ENCODE measurements around the gene TBPL2. TPM values are rescaled to one million over a fixed set of nuclear protein-coding genes. Genes with fewer than 3 reads are reported as not detected.
"Not testable (repeated sequence)": the region's sequence is repeated elsewhere in the genome, so short reads cannot be mapped to it uniquely, and the experiment has no call there.

Gene TBPL2
- total RNA-seq = not detected in 2 replicates

DNA sequence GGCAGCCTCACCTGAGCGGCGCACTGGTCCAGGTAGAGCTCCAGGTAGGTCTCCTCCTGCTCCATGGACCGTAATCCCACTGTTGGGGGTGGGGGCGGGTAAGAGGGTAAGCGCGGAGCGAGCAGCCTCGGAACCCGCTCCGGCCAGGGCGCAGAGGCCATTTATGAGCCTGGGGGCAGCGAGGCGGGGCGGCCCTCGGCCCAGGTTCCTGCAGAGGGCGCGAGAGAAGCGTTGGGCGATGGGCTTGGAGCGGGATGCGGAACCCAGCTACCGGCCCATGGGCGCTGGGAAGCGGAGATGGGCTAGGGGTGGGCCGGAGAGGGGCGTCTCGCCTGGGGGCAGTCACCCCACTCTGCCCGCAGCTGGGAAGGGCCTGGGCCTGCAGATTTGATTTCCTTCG, at the start of gene TBPL2:
Gene TBPL2 (minus strand): TSS at position 232 of the 400 bp plus-strand sequence. CDS start 167 bp downstream, at position 65.
- Histone ChIP-seq H3K27me3 (ENCODE audit: control insufficient read depth, insufficient read depth, low read length) (peaks cover 2% of the 10 kb centered on the region), H3K36me3 (ENCODE audit: control insufficient read depth, insufficient read depth, low read length) (no peaks in the 10 kb centered on the region), H3K4me3 (ENCODE audit: low read depth, low read length) (no peak within 1 kb of the TSS)
- DNase-seq (ENCODE audit: low read depth) = no peak
- TF ChIP-seq, protein P1, sequence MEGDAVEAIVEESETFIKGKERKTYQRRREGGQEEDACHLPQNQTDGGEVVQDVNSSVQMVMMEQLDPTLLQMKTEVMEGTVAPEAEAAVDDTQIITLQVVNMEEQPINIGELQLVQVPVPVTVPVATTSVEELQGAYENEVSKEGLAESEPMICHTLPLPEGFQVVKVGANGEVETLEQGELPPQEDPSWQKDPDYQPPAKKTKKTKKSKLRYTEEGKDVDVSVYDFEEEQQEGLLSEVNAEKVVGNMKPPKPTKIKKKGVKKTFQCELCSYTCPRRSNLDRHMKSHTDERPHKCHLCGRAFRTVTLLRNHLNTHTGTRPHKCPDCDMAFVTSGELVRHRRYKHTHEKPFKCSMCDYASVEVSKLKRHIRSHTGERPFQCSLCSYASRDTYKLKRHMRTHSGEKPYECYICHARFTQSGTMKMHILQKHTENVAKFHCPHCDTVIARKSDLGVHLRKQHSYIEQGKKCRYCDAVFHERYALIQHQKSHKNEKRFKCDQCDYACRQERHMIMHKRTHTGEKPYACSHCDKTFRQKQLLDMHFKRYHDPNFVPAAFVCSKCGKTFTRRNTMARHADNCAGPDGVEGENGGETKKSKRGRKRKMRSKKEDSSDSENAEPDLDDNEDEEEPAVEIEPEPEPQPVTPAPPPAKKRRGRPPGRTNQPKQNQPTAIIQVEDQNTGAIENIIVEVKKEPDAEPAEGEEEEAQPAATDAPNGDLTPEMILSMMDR (IDR thresholded peaks at IDR 0.05; ENCODE audit: insufficient read depth, low read length, poor library complexity, severe bottlenecking) = peak; percentile 7

DNA sequence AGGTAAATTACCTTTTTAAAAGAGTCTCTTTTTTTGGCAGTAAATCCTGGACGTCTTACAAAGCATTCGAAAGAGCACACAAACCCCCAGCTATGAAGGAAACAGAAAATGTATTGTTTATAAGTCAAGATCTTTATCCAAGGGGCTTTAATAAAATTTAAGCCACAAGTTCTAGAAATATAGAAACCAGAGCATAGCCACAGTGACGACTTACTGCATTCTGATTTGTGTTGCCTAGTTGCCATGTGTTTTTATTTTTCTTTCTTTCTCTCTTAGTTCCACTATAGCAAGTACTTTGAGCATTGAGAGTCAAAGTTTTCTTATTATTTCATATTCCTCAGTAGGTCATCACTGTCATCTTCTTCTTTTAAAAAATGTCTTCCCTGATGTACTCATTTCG, 47.8 kb upstream of the TBPL2 start:
- TF ChIP-seq, protein P1 (IDR thresholded peaks at IDR 0.05; ENCODE audit: insufficient read depth, low read length, poor library complexity, severe bottlenecking) = no peak
- Histone ChIP-seq H3K4me3 (ENCODE audit: low read depth, low read length) (no peak overlapping the region), H3K27me3 (ENCODE audit: control insufficient read depth, insufficient read depth, low read length) (no peaks in the 10 kb centered on the region), H3K36me3 (ENCODE audit: control insufficient read depth, insufficient read depth, low read length) (no peaks in the 10 kb centered on the region)
- DNase-seq (ENCODE audit: low read depth) = no peak

DNA sequence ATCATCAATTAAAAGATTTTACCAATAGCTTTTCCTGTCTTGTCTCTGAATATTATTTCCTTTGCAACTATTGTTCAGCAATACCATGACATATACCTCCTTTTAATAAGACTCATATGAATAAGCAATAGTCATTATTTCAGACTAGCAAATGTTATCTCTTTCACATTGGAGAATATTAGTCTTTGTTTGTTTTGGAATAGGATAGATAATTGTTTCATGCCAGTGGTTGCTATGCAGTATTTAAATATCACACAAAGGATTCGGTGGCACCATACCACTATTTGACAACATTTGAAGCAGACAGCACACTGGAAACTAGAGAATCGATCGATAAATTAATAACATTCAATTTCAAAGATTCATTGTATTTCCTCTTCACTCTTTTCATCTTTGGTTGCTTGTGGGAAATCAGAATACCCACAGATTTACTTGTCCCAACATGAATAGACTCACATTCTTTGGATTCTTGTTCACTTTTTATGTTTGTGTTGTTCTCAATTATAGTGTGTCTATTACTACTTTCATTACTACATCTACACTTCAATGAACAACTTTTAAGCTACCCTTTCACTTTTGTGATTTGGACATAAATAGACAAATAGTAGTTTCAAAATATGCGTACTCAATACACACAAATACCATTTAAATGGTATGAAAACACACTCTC, 42.7 kb upstream of the TBPL2 start:
- TF ChIP-seq, protein P1 (IDR thresholded peaks at IDR 0.05; ENCODE audit: insufficient read depth, low read length, poor library complexity, severe bottlenecking) = no peak
- no peaks in the 10 kb centered on the region for H3K36me3 ChIP-seq (ENCODE audit: control insufficient read depth, insufficient read depth, low read length)
- H3K27me3 ChIP-seq (ENCODE audit: control insufficient read depth, insufficient read depth, low read length) = no peaks in the 10 kb centered on the region
- no peak for DNase-seq (ENCODE audit: low read depth)
- no peak overlapping the region for H3K4me3 ChIP-seq (ENCODE audit: low read depth, low read length)

DNA sequence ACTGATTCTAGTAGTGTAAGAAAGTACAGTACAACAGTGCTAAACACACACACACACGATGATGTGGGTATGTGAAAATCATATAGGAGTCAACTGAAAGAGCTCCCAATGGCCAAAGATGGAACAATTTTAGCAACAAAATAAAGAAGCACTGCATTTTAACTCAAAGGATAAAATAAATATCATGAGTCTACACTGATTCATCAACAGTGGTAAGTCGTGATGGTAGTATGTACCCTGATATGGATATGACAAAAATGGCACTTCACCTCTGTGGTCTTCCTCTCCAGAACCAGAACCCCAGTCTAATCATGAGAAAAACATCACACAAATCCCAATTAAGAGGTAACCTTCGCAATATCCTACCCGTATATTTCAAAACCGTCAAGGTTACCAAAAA, 41.4 kb upstream of the TBPL2 start:
- DNase-seq (ENCODE audit: low read depth) = no peak
- H3K36me3 ChIP-seq (ENCODE audit: control insufficient read depth, insufficient read depth, low read length) = no peaks in the 10 kb centered on the region
- H3K27me3 ChIP-seq (ENCODE audit: control insufficient read depth, insufficient read depth, low read length) = no peaks in the 10 kb centered on the region
- TF ChIP-seq, protein P1 (IDR thresholded peaks at IDR 0.05; ENCODE audit: insufficient read depth, low read length, poor library complexity, severe bottlenecking) = no peak
- no peak overlapping the region for H3K4me3 ChIP-seq (ENCODE audit: low read depth, low read length)

DNA sequence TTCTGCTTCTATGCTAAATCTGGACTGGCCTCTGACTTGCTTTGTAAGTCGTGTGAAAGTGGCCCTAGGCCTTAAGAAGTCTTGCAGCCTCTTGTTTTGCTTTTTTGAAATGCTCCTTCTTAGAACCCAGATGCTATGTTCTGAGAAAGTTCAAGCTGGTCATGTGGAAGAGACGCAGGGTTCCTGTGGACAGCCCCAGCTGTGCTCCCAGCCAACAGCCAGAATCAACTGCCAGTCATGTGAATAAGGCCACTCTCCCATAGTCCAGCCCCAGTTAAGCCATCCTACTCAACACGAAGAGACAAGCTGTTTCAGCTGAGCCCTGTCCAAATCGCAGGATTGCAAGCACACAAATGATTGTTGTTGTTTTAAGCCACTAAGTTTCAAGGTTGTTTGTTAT, 37.3 kb upstream of the TBPL2 start:
- Histone ChIP-seq H3K36me3 (ENCODE audit: control insufficient read depth, insufficient read depth, low read length) (no peaks in the 10 kb centered on the region), H3K27me3 (ENCODE audit: control insufficient read depth, insufficient read depth, low read length) (no peaks in the 10 kb centered on the region), H3K4me3 (ENCODE audit: low read depth, low read length) (no peak overlapping the region)
- TF ChIP-seq, protein P1 (IDR thresholded peaks at IDR 0.05; ENCODE audit: insufficient read depth, low read length, poor library complexity, severe bottlenecking) = no peak
- no peak for DNase-seq (ENCODE audit: low read depth)

DNA sequence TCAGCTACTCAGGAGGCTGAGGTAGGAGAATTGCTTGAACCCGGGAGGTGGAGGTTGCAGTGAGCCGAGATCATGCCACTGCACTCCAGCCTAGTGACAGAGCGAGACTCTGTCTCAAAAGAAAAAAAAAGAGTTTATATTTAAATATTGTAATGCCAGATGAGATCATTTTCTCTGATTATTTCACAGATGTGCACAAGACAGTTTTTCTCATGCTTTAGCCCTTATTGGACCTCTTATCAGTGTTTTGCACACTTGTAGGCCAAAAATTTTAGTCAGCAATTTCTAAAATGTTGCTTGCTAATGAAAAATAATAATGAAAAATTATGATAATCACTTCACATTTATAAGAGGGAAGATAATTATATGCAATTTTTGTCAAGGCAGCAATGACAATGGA, 36.0 kb upstream of the TBPL2 start:
- H3K36me3 ChIP-seq (ENCODE audit: control insufficient read depth, insufficient read depth, low read length); H3K4me3 ChIP-seq (ENCODE audit: low read depth, low read length); H3K27me3 ChIP-seq (ENCODE audit: control insufficient read depth, insufficient read depth, low read length); DNase-seq (ENCODE audit: low read depth): not testable (repeated sequence)

All from kidney epithelial cell (primary cell).